GM12874 (cell line): ENCODE results near the gene RDH8.

ENCODE experiments used
- CTCF ChIP-seq: IDR thresholded peaks from 2 replicates; pipeline ENCODE4 v1.5.1; 2011; ENCODE audit warnings: low read depth, mild to moderate bottlenecking, control low read depth, low read length, moderate library complexity; ENCODE audit not compliant: insufficient read depth

The RDH8 gene

GRCh38 chr19:9971166-9971897 is 42.0 kb upstream of the RDH8 start:
- TF ChIP-seq CTCF, result no peak

GRCh38 chr19:9972103-9972502 is 41.2 kb upstream of the RDH8 start:
- no peak for TF ChIP-seq CTCF

GRCh38 chr19:9981406-9982260 is 31.6 kb upstream of the RDH8 start:
- no peak for TF ChIP-seq CTCF

- no peak for TF ChIP-seq CTCF
Observed at GRCh38 chr19:9986787-9987281, 26.4 kb upstream of the RDH8 start.

- no peak for TF ChIP-seq CTCF
Observed at GRCh38 chr19:9989504-9989903, 23.8 kb upstream of the RDH8 start.

- no peak for TF ChIP-seq CTCF
Observed at GRCh38 chr19:9991425-9992191, 21.7 kb upstream of the RDH8 start.

GRCh38 chr19:9995084-9995483 is 18.2 kb upstream of the RDH8 start:
- no peak for TF ChIP-seq CTCF
